ENCODE results near the gene GUCY1A1.

GRCh38 chr4:155640751-155641150 lies 25.9 kb upstream of the GUCY1A1 start:
- no peak for TF ChIP-seq CTCF (IDR thresholded peaks at IDR 0.05)
- TF ChIP-seq POLR2A (IDR thresholded peaks at IDR 0.05), result no peak

Measured in right lobe of liver (tissue), 4 donors.